NAMALWA (cell line): ENCODE measurements around the gene ARL4C.

Experiments used
- DNase-seq: peaks from one replicate; pipeline ENCODE4 v3.0.0-alpha.2; 2015; ENCODE audit warnings: low spot score

The ARL4C gene

GRCh38 chr2:234446404-234447076 is 50.3 kb downstream of the ARL4C start:
- DNase-seq: peak; percentile 67

DNA sequence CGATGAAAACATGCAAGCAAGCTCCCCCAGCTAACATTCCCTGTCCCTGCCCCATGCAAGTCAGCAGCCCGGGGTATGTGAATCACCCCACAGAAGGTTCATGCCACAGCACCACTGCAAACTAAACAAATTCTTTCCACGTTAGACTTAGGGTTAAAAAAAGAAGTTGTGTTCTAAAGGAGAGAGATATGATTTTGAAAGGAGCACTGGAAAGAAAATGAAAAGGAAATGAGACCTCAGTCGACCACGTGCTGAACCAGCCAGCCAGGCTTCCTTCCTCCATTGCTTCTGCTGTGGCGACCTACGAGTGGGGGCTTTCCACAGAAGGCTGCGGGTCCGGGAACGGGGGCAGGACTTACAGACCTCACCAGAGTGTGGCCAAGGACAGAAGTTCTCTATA is 52.0 kb downstream of the ARL4C start:
- peak; percentile 17 for DNase-seq

DNA sequence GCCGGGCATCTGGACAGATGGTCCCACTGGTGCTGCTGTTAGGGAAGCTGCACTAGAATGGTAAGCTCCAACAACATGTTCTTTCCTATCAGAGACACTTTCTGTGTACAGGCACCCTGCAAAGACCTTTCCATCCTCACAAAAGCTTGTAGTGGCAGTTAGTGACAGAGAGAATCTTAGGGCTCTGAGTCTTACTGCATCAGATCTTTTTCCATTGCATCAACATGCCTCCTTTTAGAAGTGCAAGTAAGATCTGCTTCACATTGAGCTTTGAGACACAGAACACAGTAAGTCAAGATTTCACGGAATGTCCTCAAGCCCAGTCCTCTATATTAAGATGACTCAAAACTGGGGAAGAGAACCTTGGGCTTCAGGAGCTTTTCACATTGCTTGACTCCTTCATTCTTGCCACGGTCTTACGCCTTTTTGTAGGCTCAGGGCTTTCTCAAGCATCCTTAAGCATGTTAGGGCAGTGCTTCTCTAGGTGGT is 52.6 kb downstream of the ARL4C start:
- DNase-seq: no peak
